ENCODE measurements around the gene POLD4.
A peak's percentile ranks its signal among the peaks of the same experiment; 100 is the strongest.
"Not testable (repeated sequence)": the region's sequence is repeated elsewhere in the genome, so short reads cannot be mapped to it uniquely, and the experiment has no call there.

The POLD4 gene

DNA sequence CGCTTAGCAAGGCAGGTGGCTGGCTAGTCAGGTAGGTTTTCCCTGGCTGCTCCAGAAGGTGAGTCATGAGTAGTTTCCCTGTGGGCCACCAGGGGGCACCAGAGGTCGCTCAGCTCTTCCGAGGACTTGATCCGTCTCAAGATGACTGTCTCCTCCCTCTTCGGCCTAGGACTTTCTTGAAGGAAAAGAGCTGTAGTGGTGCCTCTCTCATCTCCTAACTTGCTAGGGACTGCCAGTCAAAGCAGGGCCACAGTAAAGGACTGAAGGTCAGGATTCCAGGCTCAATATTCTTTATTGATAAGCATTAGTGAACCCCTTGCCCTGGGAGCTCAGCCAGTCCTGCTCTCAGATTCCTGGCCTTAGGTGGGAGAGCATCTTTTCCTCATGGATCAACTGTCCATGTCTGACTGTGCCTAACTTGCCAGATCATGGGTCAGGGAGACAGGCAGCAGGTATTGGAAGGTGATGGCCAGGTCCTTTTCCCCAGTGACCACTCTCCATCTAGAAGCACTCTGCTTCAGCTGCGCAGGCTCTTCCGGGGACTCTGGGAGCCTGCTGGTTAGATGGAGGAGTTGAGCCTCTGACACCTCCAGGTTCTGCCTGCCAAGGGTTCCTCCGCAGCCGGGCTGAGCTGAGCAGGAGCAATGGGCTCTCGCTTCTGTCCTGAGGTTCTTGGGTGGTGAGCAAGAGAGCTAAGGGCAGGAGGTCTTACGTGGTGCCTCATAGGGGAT is 1.9 kb downstream of the POLD4 start:
- DNase-seq = peak; percentile 60

DNA sequence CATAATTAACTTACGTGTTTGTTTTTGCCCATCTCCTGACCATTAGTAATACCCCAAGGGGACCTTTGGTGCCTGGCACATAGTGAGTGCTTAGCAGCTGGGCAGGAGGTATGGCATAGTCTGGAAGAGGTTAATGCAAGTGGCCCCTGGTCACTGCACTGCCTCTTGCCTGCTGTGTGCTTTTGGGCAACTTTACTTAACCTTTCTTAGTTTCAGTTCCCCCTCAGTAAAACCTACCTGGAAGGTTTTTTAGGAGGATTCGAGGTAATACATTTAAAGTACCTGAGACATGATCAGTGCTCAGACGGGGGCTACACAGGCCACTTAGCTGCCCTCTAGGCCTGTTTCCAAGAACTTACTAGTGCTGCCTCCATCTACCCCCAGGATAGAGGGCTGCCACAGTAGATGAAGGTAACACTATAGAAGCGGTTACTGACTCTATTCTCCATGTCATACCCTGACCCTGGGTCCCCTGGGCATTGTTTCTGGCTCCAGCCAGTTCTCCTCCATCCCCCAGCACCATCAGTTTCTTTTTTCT is 3.3 kb downstream of the POLD4 start:
- DNase-seq = no peak

DNA sequence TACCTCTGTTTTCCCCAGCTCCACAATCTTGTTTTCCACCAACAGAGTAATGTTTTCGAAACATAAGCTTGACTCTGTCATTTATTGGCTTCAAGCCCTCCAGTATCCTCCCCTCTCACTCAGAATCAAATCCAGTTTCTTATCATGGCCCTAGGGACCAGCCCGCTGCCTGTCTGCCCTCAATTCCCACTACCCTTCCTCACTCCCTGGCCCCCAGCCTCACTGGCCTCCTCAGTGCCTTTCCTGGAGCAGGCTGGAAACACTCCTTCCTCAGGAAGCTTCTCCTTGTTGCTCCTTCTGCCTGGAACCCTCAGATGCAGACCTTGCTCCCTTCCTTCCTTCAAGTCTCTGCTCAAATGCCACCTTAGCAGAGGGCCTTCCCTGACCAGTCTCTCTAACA is 3.9 kb downstream of the POLD4 start:
- DNase-seq = no peak

DNA sequence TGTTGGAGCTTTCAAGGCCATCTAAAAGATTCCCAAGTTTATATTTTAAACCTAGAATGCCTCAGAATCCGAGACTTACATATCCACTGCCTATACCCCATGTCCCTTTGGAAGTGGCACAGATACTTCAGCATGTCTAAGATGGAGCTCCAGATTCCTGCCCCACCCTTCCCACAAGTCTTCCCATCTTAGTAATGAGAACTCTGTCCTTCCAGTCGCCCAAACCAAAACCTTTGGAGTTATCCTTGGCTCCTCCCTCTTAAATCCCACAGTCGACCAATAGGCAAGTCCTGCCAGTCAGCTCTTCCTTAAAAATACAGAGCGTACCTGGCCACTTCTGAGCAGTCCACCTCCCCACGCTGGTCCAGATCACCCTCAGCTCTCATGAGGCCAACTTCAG is 4.3 kb downstream of the POLD4 start:
- DNase-seq = no peak

DNA sequence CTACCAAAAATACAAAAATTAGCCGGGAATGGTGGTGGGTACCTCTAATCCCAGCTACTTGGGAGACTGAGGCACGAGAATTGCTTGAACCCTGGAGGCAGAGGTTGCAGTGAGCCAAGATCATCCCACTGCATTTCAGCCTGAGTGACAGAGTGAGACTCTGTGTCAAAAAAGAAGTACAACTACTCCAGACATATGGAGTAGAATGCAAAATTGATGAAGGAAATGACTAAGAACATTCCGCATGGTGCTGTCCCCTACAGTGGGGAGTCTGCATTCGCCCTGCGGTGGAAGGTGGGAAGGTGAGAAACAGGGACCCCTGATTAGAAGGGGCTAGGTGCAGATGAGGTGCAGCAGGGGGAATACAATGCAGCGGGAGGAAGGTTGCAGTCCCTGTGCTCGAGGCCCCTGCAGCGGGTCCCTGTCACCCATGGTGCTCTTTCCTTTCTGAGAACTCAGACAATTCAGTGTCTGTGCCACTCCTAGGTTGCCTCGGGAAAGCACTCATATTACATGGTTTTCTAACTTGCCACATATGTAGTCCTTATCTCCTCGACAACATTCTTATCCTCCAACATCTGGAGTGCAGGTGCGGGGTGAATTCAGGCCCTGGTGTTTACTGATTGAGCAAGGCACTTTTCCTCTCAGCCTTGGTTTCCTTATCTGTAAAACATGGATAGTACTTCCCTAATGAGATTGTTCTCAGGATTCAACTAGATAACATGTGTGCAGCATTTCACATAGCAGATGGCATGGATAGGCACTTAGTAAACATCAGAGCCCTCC is 5.2 kb downstream of the POLD4 start:
- DNase-seq = no peak

DNA sequence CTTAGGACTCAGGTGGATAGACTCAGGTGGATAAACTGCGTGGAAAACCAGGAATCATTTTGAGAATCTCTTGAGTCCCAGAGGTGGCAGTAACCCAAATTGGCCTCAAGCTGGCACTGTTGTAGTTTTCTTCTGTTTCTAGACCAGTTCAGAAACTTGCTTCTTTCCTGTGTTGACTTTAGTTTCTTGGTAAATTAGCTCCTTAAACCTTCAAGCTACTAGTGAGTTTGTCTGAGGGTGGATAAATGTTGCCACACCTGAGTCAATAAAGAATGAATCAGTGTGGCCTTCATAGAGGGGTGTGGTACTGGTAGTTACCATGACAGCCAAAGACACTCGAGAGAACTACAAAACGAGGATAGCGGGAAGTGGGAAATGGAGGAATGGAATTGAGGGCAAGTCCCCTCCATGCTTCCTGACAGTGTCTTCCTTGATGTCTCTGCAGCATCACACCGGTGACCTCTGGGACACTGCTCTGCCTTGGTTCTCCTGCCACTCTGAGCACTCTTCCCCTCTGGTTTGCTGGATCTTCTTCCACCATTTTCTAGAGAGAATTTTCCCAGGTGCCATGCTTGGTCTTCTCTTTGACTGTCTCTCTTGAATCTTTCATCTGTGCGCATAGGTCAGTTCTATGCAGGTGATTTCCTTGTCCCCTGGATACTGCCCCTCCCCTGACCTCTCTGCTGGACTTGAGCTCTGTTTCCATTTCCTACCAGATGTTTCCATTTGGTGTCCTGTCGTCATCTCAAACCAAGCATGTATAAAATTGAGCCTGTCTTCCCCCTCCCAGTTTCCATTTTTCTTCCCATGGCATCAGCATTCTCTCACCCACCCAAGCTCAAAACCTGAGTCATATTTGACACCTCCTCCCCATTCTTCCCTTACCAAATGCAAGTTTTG is 7.2 kb downstream of the POLD4 start:
- no peak for DNase-seq

DNA sequence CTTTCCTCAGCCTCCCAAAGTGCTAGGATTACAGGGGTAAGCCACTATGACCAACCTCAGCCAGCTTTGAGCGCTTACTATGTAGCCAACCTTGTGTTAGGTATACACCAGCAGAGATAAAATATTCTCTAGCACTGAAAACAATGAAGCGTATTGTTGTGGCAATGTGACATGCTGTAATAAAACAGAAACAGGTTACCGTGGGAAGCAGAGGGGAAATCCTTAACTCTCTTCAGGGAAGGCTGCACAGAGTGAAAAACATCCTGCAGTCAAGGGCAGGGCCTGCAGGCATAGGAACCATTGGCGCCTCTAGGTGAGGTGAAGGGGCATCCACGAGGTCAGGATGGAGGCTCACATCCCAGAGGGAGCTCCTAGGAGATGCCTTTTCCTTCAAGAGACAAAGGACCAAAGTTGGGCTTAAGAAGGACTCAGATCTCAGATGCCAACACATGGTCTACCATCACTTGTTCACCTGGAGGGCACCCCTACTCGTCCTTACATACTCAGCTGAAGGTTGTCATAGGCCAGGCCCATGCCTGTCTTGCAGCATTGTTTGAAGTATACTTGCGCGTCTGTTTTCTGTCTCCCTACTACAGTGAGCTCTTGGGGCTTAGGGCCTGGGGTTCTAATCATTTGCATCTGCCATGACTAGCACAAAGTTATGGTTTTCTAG is 8.0 kb downstream of the POLD4 start:
- no peak for DNase-seq

DNA sequence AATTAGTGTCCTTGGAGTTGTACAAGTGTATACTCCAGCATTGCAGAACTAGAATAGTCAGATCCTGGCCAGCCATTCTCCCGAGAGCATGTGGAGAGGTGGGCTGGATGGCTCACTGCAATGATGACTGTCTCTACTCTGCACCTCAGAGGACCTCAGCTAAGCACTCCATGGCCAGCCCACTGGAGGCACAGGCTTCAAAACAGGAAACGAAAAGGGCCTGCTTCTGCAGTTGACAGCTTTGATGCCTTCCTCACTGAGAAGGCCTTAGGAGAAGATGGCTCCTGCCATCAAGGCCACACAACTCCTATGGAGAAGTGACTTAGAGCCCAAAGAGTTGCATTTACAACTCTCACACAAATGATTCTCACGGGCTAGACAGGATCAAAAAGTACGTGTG is 9.1 kb downstream of the POLD4 start:
- DNase-seq = no peak

DNA sequence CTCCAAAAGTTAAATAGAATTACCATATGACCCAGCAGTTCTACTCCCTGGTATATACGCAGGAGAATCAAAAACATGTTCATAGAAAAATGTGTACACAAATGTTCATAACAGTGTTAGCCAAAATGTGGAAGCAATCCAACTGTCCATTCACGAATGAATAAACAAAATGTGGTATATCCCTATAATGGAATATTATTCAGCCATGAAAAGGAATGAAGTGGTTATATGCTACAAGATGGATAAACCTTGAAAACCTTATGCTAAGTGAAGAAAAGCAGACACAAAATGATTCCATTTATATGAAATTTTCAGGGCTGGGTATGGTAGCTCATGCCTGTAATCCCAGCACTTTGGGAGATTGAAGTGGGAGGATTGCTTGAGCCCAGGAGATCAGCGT is 16.1 kb downstream of the POLD4 start:
- DNase-seq = no peak

DNA sequence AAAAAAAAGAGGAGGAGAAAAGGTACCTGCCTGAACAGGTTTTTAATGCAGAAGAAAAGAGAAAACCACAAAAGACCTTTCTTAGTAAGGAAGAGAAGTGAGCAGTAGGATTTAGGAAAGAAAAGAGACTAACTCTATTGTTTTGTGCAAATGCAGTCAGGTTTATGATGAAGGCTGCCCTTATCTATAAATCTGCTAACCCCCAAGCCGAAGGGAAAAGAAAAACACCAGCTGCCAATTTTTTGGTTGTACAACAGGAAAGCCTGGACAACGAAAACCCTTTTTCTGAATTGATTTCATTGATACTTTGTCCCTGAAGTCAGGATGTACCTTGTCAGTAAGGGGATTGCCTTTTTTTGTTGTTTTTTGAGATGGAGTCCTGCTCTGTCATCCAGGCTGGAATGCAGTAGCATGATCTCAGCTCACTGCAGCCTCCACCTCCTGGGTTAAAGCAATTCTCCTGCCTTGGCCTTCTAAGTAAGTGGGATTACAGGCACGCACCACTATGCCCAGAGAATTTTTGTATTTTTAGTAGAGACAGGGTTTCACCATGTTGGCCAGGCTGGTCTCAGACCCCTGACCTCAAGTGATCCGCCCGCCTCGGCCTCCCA is 21.2 kb downstream of the POLD4 start:
- no peak for DNase-seq

DNA sequence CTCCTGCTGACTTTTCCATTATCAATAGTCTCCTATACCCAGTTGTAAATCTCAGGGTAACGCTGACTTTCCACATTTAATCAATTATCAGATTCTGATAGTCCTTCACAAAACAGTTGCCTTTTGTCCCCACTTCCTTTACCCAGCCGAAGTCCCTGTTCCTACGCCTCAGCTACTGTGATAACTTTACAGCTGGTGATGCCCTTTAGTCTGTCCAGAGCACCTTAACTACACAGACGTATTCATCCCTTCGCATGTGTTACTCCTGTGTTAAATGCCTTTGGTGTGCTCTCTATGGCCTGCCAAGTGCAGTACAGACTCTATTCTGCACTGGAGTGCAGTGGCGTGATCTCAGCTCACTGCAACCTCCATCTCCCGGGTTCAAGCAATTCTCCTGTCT is 29.8 kb downstream of the POLD4 start:
- no peak for DNase-seq

DNA sequence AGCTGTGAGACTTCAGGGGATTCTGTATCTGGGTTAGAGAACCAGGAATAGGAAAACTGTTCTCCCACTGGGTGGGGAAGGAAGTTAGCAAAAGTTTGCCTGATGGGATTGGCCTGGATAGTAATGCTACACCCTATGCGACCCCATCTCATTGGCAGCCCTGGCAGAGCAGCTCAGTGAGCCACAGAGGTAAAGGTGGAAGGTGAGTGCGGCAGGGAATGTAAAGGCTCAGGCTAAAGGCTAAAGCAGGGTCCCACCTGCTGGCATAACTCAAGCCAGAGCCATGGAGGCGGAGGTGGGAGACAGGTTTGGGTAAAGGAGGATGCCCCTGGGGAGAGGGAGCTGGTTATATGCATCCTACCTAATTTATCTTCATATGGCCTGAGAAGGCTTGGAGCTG is 31.3 kb downstream of the POLD4 start:
- no peak for DNase-seq

DNA sequence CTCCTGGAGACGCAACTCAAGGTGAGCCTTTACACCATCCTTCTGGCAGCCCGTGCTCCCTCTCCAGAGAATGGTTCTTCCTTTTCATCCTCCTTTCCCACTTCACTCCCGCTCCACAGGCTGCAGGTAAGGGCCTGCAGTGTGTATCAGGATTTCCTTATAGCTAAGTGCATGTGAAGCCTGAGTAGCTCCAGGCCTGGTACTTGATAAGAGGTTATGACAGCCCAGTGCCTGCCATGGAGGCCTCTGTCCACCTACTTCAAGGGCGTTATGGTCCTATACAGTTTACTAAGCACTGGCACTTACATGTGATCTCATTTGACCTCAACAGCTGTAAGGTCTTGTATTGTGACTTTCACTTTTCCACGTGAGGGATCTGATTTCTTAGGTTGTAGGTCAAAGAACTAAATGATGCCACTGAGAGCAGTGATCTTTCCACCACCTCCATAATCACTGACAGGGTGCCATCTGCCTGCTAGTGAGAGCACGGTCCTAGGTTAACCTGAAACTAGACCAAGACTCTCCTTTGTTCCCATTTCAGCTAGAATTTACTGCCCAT is 32.0 kb downstream of the POLD4 start:
- no peak for DNase-seq

DNA sequence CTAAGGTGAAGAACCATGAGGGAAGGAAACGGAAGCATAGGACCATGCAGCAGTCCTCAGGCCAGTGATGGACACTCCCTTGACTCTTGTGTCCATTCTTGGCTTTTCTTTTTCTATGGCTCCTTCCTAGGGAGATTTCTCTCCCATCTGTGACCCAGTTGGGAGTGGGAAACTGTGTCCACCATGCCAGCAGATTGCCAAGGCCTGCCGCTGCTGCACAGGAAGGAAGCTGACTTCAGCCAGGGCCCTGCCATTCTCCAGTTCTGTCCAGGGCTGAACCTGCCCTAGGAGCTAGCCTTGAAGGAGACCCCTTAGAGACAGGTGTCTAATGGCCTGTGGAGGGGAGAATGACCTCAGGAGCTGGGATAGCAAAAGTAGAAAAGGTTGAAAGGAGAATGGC is 32.7 kb downstream of the POLD4 start:
- no peak for DNase-seq

DNA sequence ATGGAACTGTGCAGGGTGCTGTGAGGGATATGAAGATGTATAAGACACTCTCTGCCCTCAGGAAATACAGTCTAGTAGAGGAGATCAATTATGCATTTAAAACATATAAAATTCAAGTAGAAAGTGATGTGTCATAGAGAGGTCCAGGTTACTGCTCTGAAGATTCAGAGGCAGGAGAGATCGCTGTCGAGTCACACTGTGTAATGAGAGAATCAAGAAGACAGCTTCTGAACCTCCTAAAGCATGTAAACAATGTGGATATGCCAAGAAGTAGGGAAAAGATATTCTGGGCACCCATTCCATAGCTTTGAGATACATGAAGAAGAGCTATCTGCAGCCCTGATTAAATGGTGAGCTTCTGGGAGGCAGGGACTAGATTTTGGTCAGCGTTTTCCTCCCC is 33.3 kb downstream of the POLD4 start:
- DNase-seq = no peak

DNA sequence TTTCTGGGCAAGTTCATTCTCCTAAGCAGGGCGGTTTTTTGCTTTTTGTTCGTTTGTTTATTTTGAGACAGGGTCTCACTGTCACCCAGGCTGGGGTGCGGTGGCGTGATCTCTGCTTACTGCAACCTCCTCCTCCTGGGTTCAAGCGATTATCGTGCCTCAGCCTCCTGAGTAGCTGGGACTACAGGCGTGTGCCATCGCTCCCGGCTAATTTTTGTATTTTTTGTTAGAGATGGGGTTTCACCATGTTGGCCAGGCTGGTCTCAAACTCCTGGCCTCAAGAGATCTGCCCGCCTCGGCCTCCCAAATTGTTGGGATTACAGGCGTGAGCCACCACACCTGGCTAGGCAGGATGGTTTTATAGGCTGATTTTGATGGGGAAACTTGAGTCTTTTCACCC is 34.5 kb downstream of the POLD4 start:
- DNase-seq = not testable (repeated sequence)

DNA sequence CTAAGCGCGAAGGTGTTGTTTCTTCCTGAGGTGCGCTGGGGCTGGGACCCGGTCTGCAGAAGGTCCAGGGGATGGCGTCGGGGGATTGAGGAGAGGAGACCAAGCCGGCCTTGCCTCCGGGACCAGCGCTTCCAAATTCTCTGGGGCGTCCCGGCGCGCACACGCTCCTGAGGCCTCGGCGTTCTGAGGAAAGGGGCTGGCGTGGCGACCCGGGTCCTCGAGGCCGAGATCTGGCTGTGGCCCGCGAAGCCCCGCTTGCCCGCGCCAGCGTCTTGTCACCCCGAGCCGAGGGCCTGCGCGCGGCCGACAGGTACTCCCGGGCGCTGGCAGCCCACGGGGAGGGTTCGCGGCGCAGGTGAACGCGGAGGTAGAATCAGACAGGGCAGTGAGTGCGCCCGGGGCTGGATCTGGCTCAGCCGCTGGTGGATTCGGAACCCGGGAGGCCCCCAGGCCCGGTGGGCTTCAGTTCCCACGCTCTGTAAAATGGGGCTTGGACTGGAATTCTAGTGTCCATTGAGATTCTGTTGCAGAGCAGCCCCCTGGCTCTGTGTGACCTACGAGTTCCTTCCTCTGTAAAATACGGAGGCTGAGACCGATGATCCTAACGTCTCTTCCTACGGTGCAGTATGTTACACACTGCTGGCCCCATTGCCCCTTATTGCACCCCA is 35.3 kb downstream of the POLD4 start:
- no peak for DNase-seq

DNA sequence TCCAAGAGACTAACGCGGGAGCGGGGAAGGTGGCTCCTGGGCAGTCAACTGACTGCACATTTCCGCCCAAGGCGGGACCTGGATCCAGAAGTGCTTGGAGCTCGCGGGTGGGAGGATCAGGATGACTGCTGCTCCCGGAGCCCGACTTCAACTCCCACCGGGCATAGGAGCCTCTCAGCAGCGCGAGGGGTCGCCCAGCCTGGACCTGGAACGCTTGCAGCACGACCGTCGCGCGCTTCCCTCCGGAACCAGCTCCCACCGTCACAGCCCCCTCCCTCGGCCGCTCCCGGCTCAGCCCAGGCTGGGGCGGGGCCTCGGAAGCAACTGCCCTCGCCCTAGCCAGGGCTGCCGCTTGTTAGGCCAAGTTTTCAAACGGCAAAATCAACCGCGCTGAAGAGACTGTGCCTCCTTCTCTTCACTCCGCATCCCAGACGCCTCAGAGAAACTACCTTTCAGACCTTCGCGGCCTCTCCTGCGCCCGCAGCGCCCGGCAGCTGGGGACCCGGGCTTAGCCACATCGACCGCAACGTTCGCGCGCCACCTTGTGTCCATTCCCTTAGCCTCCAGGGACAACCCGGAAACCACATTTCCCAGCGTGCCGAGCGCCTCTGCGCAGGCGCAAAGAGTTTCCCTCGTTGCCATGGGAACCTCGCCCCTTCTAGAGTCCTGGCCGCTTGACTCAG is 36.0 kb downstream of the POLD4 start:
- DNase-seq = peak; percentile 99

DNA sequence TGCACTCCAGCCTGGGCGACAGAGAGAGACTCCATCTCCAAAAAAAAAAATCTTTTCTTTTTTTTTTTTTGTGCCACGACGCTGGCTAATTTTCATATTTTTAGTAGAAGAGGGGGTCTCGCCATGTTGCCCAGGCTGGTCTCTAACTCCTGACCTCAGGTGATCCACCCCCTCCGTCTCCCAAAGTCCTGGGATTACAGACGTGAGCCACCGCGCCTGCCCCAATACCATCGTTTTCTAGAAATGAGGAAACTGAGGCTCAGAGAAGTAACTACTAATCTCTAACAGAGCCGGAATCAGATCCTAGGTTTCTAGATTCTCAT is 36.5 kb downstream of the POLD4 start:
- no peak for DNase-seq

DNA sequence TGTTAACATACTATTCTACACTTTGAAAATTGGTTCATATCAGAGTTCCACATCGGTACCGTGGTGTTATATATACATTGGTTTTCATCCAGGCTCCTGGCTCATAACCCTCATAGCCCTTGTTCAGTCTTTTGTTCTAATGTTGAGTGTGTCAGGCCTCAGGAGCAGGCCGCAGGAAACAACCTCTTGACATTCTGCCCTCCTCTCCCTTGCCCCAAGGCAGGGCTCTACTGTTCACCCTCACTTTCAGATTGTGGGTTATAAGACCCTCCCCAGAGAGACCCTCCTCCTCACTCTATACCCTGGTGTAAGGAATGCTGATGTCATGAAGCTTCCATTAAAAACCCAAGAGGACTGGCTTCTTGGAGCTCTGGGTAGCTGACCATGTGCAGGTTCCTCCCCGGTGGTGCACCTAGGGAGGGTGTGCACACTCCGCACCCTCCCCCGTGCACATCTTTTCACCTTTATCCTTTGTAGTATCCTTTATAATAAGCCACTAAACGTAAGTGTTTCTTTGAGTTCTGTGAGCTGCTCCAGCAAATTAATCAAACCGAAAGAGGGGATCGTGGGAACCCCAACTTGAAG is 37.9 kb downstream of the POLD4 start:
- no peak for DNase-seq

DNA sequence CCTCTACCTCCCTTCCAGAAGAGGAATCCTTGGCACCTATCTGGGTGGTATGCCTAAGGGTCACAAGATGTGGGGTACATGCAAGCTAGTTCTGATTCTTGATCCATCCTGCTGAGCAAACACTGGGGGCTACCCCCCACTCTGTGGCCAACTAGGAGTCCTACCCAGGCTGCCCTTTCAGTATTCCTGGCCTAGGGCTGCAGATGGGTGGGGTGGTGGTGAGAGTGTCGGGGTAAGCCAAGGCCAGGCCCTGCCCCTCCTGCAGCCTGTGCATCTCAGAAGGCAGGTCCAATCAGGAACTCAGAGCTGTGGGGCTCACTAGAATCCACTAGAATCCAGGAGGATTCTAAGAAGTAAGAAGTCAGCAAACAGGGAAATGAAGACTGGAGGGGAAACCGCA is 39.1 kb downstream of the POLD4 start:
- DNase-seq = no peak

Measured in activated gamma-delta T cell treated with Interleukin-2 at 50 U/mL for 16 hours (primary cell).